Mesothelial cell of epicardium (in vitro differentiated cells): ENCODE results near the gene EML6. TPM values are rescaled to one million over a fixed set of nuclear protein-coding genes. Genes with fewer than 3 reads are reported as not detected.
"Not testable (repeated sequence)": the region's sequence is repeated elsewhere in the genome, so short reads cannot be mapped to it uniquely, and the experiment has no call there.

Experiments
- DNase-seq, 2 experiments: peaks; one replicate each; pipeline ENCODE4 v3.0.0; 2021; ENCODE audit warnings: low spot score in 2 of 2; ENCODE audit not compliant: unreplicated experiment in 2 of 2
- H3K27ac Mint-ChIP-seq: 2 replicates; pipeline ENCODE4 v1.8.0; 2021; ENCODE audit warnings: mixed read lengths
- H3K27me3 Mint-ChIP-seq: 2 replicates; pipeline ENCODE4 v1.8.0; 2021; ENCODE audit warnings: low read depth, mixed read lengths
- H3K36me3 Mint-ChIP-seq: 2 replicates; pipeline ENCODE4 v1.8.0; 2021; ENCODE audit warnings: mixed read lengths
- H3K4me1 Mint-ChIP-seq: 2 replicates; pipeline ENCODE4 v1.8.0; 2021; ENCODE audit warnings: mixed read lengths
- H3K4me3 Mint-ChIP-seq: 2 replicates; pipeline ENCODE4 v1.8.0; 2021; ENCODE audit warnings: mild to moderate bottlenecking, moderate library complexity, mixed read lengths
- H3K9me3 Mint-ChIP-seq: 2 replicates; pipeline ENCODE4 v1.8.0; 2021; ENCODE audit warnings: mixed read lengths
- CTCF ChIP-seq: fragments of 200-600 bp; sonication (generic); IDR thresholded peaks from one replicate; pipeline ENCODE4 v1.5.0; 2021; ENCODE audit warnings: antibody characterized with exemption; ENCODE audit not compliant: unreplicated experiment
- total RNA-seq: library from RNA; stranded (reverse); gene quantifications from 3 replicates; pipeline ENCODE4 v1.2.1, GENCODE V29; 2021

The EML6 gene
- total RNA-seq, 1 donor from 2014 or later = 2.3 TPM

DNA sequence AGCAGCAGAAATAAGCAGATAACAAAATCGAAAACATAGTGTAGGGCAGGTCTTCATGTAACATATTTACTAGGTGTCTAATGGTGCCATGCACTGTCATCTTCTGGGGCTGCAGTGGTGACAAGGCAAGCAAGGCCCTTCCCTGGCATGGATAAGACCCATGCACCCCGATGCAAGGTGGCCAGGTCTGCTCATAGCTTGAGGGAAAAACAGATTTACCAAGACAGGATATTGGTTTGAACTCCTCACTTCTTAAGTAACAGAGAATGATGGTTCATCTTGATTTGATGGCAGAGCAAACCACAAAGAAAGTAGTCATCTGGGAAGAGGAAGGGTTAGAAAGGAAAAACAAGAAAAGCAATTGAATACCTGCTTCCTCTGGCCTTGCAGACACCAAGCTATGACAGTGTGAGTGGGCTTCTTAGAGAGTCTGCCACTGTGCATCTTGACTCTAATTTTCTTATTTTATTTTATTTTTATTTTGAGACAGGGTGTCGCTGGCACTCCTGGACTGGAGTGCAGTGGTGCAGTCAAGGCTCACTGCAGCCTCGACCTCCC, 35.8 kb upstream of the EML6 start:
- no peak for DNase-seq
- H3K4me3 Mint-ChIP-seq = no peak overlapping the region
- no peaks in the 10 kb centered on the region for H3K36me3 Mint-ChIP-seq
- H3K9me3 Mint-ChIP-seq = no peaks in the 10 kb centered on the region
- H3K27me3 Mint-ChIP-seq = no peaks in the 10 kb centered on the region
- H3K27ac Mint-ChIP-seq = no peak overlapping the region
- no peaks in the 10 kb centered on the region for H3K4me1 Mint-ChIP-seq
- no peak for TF ChIP-seq CTCF

DNA sequence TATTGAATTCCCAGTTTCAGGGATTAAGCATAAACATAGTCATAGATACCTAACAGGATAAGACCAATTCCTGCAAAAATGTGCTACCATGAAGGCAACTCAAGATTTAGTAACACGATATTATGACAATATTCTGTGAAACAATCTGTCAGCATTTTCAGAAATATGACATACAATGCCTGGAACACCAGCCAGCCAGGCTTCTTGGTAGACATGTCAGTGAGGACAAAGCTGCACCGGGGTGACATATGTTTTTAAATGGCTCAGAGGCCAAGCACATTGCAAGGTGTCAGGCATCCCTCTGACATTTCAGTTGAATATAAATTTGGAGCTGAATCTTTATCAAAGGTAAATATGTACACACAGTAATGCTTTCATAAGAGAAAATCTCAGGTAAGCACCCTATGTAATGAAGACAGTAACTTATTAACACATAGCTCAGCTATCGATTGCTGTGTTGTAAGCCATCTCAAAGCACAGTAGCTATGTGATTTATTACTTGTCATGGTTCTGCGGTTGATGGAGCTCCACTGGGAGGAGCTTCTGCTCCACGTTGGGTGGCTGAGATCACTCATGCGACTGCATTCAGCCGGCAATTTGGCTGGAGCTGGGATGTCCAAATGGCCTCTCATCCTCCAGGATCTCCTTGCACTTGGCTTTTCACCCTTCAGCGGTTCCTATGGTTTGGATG, 31.9 kb upstream of the EML6 start:
- no peak overlapping the region for H3K4me3 Mint-ChIP-seq
- no peaks in the 10 kb centered on the region for H3K4me1 Mint-ChIP-seq
- no peak for TF ChIP-seq CTCF
- no peaks in the 10 kb centered on the region for H3K9me3 Mint-ChIP-seq
- H3K27me3 Mint-ChIP-seq = no peaks in the 10 kb centered on the region
- H3K36me3 Mint-ChIP-seq = no peaks in the 10 kb centered on the region
- no peak overlapping the region for H3K27ac Mint-ChIP-seq
- no peak for DNase-seq

GRCh38 chr2:54692556-54692955, 30.9 kb upstream of the EML6 start:
- H3K36me3 Mint-ChIP-seq = no peaks in the 10 kb centered on the region
- no peaks in the 10 kb centered on the region for H3K27me3 Mint-ChIP-seq
- no peak overlapping the region for H3K4me3 Mint-ChIP-seq
- no peak for DNase-seq
- H3K4me1 Mint-ChIP-seq = no peaks in the 10 kb centered on the region
- no peak overlapping the region for H3K27ac Mint-ChIP-seq
- no peak for TF ChIP-seq CTCF
- H3K9me3 Mint-ChIP-seq = no peaks in the 10 kb centered on the region

GRCh38 chr2:54695378-54695777, 28.1 kb upstream of the EML6 start:
- Mint-ChIP-seq H3K4me1 (no peaks in the 10 kb centered on the region), H3K4me3 (no peak overlapping the region), H3K9me3 (peaks cover 11% of the 10 kb centered on the region), H3K36me3 (no peaks in the 10 kb centered on the region), H3K27me3 (no peaks in the 10 kb centered on the region), H3K27ac (no peak overlapping the region)
- DNase-seq = no peak
- no peak for TF ChIP-seq CTCF

- Mint-ChIP-seq H3K27me3 (no peaks in the 10 kb centered on the region), H3K9me3 (peaks cover 27% of the 10 kb centered on the region), H3K27ac (no peak overlapping the region), H3K4me1 (no peaks in the 10 kb centered on the region), H3K36me3 (no peaks in the 10 kb centered on the region), H3K4me3 (no peak overlapping the region)
- TF ChIP-seq CTCF = no peak
- DNase-seq = no peak
Observed at GRCh38 chr2:54697934-54698333, 25.5 kb upstream of the EML6 start.

DNA sequence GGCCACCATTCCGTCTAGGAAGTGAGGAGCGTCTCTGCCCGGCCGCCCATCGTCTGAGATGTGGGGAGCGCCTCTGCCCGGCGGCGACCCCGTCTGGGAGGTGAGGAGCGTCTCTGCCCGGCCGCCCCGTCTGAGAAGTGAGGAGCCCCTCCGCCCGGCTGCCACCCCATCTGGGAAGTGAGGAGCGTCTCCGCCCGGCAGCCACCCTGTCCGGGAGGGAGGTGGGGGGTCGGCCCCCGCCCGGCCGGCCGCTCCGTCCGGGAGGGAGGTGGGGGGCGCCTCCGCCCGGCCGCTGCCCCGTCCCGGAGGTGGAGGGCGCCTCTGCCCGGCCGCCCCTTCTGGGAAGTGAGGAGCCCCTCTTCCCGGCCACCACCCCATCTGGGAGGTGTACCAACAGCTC, 24.5 kb upstream of the EML6 start:
- H3K9me3 Mint-ChIP-seq = peaks cover 31% of the 10 kb centered on the region
- not testable (repeated sequence) for H3K4me3 Mint-ChIP-seq, DNase-seq, H3K36me3 Mint-ChIP-seq, H3K4me1 Mint-ChIP-seq, H3K27ac Mint-ChIP-seq, H3K27me3 Mint-ChIP-seq
